ENCODE measurements around the gene RAB11A. TPM values are rescaled to one million over a fixed set of nuclear protein-coding genes. Genes with fewer than 3 reads are reported as not detected.
A peak's percentile ranks its signal among the peaks of the same experiment; 100 is the strongest.

Gene RAB11A
- total and polyA plus RNA-seq, 2 of the 13 experiments (the other 11 are each of a cell fraction or from before 2014, with no cell fraction given), result 161 to 162 TPM

GRCh38 chr15:65829130-65829764 is 40.0 kb upstream of the RAB11A start (continued):
- TF ChIP-seq ZNF770 (CRISPR knock-in tag; IDR thresholded peaks at IDR 0.05), result 0 out of 2 replicates have a peak, but pooled peaks have one; percentile 31
- TF ChIP-seq ZNF558 (CRISPR knock-in tag; IDR thresholded peaks at IDR 0.05; ENCODE audit: borderline replicate concordance), result no peak
- 0 out of 2 replicates have a peak, but pooled peaks have one; percentile 22 for TF ChIP-seq SAP130 (CRISPR knock-in tag; IDR thresholded peaks at IDR 0.05; ENCODE audit: low read depth)
- TF ChIP-seq HOXA3 (CRISPR knock-in tag; IDR thresholded peaks at IDR 0.05), result no peak
- TF ChIP-seq ZBTB33 (CRISPR knock-in tag; IDR thresholded peaks at IDR 0.05), result no peak
- 0 out of 2 replicates have a peak, but pooled peaks have one; percentile 28 for TF ChIP-seq DRAP1 (CRISPR knock-in tag; IDR thresholded peaks at IDR 0.05)
- TF ChIP-seq MAZ (IDR thresholded peaks at IDR 0.05; ENCODE audit: borderline replicate concordance, low read depth, low read length), result no peak
- TF ChIP-seq MAZ (CRISPR knock-in tag; IDR thresholded peaks at IDR 0.05; ENCODE audit: low read depth), result 0 out of 2 replicates have a peak, but pooled peaks have one; percentile 21
- TF ChIP-seq ZNF138 (CRISPR knock-in tag; IDR thresholded peaks at IDR 0.05; ENCODE audit: low read depth), result no peak
- no peak for TF ChIP-seq FOXP4 (CRISPR knock-in tag; IDR thresholded peaks at IDR 0.05)
- TF ChIP-seq ZNF205 (CRISPR knock-in tag; IDR thresholded peaks at IDR 0.05), result no peak
- no peak for TF ChIP-seq ZBTB1 (CRISPR knock-in tag; IDR thresholded peaks at IDR 0.05; ENCODE audit: borderline replicate concordance)
- TF ChIP-seq ZNF264 (CRISPR knock-in tag; IDR thresholded peaks at IDR 0.05), result no peak
- no peak for TF ChIP-seq ATF4 (CRISPR knock-in tag; IDR thresholded peaks at IDR 0.05)
- TF ChIP-seq HOMEZ (CRISPR knock-in tag; IDR thresholded peaks at IDR 0.05; ENCODE audit: low read depth), result 0 out of 2 replicates have a peak, but pooled peaks have one; percentile 57
- no peak for TF ChIP-seq ELF4 (CRISPR knock-in tag; IDR thresholded peaks at IDR 0.05; ENCODE audit: borderline replicate concordance)
- no peak for TF ChIP-seq ATAD3A (CRISPR knock-in tag; IDR thresholded peaks at IDR 0.05)

Measured in HepG2 (cell line).